Activated T-cell treated with anti-CD3 and anti-CD28 coated beads for 24 hours (primary cell): ENCODE results near the gene SCRN1.

Experiments
- DNase-seq: peaks from one replicate; pipeline ENCODE4 v3.0.0-alpha.2; 2020; ENCODE audit warnings: low read depth

SCRN1 gene

GRCh38 chr7:30003098-30003497 is 13.5 kb upstream of the SCRN1 start:
- DNase-seq: no peak

GRCh38 chr7:30001998-30002397 is 12.4 kb upstream of the SCRN1 start:
- DNase-seq: no peak

GRCh38 chr7:29998489-29998888 is 8.9 kb upstream of the SCRN1 start:
- DNase-seq: no peak

- no peak for DNase-seq
Observed at GRCh38 chr7:29996321-29996720, 6.7 kb upstream of the SCRN1 start.

GRCh38 chr7:29995652-29996051 is 6.1 kb upstream of the SCRN1 start:
- DNase-seq: no peak

GRCh38 chr7:29993140-29993539 is 3.5 kb upstream of the SCRN1 start:
- no peak for DNase-seq

- DNase-seq: no peak
Observed at GRCh38 chr7:29991937-29992336, 2.3 kb upstream of the SCRN1 start.

GRCh38 chr7:29990931-29991330 is 1.3 kb upstream of the SCRN1 start:
- DNase-seq: no peak

GRCh38 chr7:29988424-29989256 is 961 bp downstream of the SCRN1 start:
- DNase-seq: no peak

- no peak for DNase-seq
Observed at GRCh38 chr7:29987811-29988317, 1.7 kb downstream of the SCRN1 start.

GRCh38 chr7:29987083-29987482 is 2.5 kb downstream of the SCRN1 start:
- no peak for DNase-seq

- DNase-seq: no peak
Observed at GRCh38 chr7:29980151-29980550, 9.4 kb downstream of the SCRN1 start.

GRCh38 chr7:29977886-29978651 is 11.5 kb downstream of the SCRN1 start:
- no peak for DNase-seq

- no peak for DNase-seq
Observed at GRCh38 chr7:29976673-29977415, 12.8 kb downstream of the SCRN1 start.

GRCh38 chr7:29976266-29976665 is 13.3 kb downstream of the SCRN1 start:
- no peak for DNase-seq

- no peak for DNase-seq
Observed at GRCh38 chr7:29975561-29975960, 14.0 kb downstream of the SCRN1 start.

- no peak for DNase-seq
Observed at GRCh38 chr7:29974286-29974685, 15.3 kb downstream of the SCRN1 start.

- DNase-seq: no peak
Observed at GRCh38 chr7:29972315-29972669, 17.3 kb downstream of the SCRN1 start.

- no peak for DNase-seq
Observed at GRCh38 chr7:29971566-29972314, 17.9 kb downstream of the SCRN1 start.

GRCh38 chr7:29970158-29970557 is 19.4 kb downstream of the SCRN1 start:
- DNase-seq: no peak

- no peak for DNase-seq
Observed at GRCh38 chr7:29969738-29970137, 19.9 kb downstream of the SCRN1 start.
